Measurements from ENCODE around the gene VWA1.
"Not testable (repeated sequence)": the region's sequence is repeated elsewhere in the genome, so short reads cannot be mapped to it uniquely, and the experiment has no call there.

The VWA1 gene

GRCh38 chr1:1484976-1485750 is 49.7 kb downstream of the VWA1 start:
- DNase-seq (ENCODE audit: low spot score): not testable (repeated sequence)

- DNase-seq (ENCODE audit: low spot score): not testable (repeated sequence)
Observed at GRCh38 chr1:1485755-1486317, 50.3 kb downstream of the VWA1 start.

GRCh38 chr1:1487701-1488100 is 52.2 kb downstream of the VWA1 start:
- DNase-seq (ENCODE audit: low spot score): no peak

- no peak for DNase-seq (ENCODE audit: low spot score)
Observed at GRCh38 chr1:1489231-1489630, 53.7 kb downstream of the VWA1 start.

- DNase-seq (ENCODE audit: low spot score): no peak
Observed at GRCh38 chr1:1489861-1490260, 54.4 kb downstream of the VWA1 start.

- no peak for DNase-seq (ENCODE audit: low spot score)
Observed at GRCh38 chr1:1490633-1491230, 55.2 kb downstream of the VWA1 start.

GRCh38 chr1:1491601-1492000 is 56.1 kb downstream of the VWA1 start:
- DNase-seq (ENCODE audit: low spot score): no peak

Data from hematopoietic multipotent progenitor cell treated with erythropoietin and hydrocortisone succinate and interleukin-3 and kit ligand, for 17 days (in vitro differentiated cells).